GM19240 (cell line): ENCODE results near the gene CPNE4.

Experiments used
- DNase-seq: peaks from one replicate; pipeline ENCODE4 v3.0.0; 2011; ENCODE audit warnings: low spot score; ENCODE audit not compliant: insufficient read length

Gene CPNE4

DNA sequence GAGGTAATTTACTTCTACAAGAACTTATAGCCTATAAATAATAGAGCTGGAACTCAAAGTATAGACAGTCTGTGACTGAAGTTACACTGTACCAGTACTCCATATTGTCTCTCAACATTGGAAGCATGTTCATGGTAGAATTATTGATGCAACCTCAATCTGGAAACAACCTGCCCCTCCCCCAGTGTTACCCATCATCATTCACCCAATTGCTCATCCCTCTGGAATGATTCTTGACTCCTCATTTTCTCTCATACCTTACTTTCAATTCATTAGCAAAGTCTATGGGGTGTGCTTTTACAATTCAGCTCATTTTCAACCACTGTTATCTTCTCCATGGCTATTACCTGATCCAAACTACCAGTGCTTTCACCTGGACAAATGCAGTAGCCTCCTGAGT lies 151.7 kb downstream of the CPNE4 start:
- DNase-seq = no peak

DNA sequence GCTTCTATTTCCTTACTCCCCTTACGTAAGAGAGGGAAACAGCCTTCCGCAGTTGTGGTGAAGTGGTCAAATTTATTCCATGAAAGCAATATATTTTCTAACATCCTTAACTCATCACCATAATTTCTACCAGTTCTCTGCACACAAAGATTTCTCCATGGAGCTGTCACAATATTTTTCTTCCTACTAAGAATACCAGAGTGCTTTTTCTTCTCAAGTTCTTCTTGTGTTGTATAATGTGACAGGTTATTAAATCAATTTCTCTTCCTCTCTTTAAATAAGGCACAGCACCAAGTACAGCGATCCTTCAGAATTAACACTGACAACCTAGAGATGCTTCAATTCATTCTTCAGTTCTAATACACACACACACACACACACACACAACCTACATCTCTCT lies 153.0 kb downstream of the CPNE4 start:
- no peak for DNase-seq

DNA sequence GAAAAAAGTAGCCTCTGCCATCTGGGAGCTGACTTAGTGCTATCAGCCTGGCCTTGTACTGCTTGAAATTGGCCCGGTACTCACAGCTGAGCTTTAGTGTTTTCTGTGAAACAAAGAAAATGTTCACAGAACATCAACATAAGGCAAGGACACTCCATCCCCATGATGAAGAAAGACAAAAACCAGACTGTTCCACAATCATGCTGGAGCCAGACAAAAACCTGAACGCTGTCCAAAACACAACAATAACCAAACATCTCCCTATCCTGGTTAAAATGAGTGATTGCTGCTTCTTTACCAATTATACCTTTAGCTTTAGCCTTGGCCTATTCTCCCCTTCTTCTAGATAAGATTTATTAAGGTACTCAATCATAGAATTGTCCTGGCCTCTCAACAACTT lies 153.9 kb downstream of the CPNE4 start:
- DNase-seq = no peak

DNA sequence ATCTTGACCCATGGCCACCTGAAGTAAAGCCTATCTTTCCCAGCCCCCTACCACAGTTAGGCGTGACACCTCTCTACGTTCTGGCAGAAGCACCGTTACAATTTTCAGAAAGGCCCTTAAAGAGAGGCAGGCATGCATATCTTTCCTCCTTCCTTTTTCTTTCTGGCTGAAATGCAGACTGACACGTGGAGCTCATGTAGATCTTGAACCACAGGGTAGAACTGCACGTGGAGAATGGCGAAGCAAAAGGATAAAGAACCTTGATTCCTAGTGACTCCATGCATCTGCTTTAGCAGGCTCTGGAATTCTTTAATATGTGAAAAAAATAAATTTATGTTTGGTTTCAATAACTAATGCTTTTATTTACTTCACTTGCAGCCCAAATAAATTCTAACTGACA lies 166.6 kb downstream of the CPNE4 start:
- DNase-seq = no peak

DNA sequence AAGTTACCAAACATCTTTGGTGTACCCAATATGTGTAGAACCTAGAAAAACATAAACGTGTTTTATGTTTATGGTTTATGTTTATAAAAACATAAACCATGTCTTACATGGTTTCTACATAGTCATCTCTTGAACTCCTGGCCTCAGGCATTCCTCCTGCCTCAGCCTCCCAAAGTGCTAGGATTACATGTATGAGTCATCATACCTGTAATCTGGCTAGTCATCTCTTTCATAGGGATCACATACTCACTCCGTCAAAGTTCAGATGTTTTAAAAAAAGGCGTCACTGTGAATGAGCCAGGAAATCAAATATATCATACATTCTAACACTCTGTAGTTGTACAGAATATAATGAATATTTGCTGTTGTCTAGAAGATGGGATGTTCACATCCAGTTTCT lies 178.6 kb downstream of the CPNE4 start:
- no peak for DNase-seq

DNA sequence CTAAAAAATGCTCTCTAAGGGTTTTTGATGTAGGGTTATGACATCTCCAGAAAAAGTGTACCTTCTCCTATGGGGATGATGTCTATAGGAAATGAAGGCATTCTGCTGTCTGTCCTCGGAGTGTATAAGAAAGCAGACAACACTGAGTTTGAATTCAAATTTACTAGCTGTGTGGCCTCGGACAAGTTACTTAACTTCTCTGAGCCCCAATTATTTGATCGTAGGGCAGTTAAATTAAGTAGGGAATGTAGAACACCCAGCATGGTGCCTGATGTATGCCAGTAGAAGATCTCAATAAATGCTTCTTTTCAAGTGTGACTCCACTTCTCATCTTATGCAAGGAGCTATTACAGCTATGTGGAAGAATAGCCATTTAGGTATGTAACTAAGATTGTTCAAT lies 184.6 kb downstream of the CPNE4 start:
- no peak for DNase-seq

DNA sequence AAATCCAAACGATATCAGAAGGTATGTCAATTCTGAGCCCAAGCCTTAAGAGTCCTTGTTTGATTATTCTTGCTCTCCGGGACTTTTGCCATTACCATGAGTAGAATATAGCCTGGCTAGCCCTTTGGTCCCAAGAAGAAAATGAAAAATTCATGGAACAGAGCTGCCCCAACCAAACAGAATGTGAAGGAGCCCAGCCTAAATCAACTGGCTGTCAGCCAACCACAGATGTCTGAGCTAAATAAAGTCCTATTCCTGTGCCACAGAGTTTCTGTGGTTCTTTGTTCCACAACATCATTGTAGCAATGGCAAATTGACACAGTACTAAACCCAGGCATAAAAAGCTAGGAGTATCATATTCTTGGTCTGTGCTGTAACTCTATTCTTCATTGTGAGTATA lies 185.2 kb downstream of the CPNE4 start:
- no peak for DNase-seq

DNA sequence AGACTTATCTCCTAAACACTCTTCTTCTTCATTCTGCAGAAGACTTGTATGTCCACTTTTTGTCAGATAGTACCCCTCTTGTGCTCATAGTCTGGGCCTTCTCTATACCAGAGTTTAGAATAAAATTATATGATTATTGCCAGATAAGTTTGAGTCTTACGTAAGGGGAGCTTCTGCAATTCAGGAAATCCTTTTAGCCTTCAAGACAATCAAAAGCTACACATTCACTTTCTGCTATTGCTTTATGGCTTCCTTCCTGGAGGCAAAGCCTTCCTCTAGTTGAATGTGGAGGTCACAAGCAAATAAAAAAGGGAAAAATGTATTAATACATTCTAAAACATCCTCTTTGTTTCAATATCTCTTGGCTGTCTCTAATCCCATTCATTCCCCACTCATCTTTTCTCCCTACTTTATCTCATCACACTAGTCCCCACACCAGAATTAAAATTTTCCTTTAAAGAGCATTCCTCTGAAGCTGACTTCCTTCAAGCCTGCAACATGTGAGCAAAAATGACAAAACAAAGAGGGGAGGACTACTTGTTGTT lies 186.8 kb downstream of the CPNE4 start:
- no peak for DNase-seq

DNA sequence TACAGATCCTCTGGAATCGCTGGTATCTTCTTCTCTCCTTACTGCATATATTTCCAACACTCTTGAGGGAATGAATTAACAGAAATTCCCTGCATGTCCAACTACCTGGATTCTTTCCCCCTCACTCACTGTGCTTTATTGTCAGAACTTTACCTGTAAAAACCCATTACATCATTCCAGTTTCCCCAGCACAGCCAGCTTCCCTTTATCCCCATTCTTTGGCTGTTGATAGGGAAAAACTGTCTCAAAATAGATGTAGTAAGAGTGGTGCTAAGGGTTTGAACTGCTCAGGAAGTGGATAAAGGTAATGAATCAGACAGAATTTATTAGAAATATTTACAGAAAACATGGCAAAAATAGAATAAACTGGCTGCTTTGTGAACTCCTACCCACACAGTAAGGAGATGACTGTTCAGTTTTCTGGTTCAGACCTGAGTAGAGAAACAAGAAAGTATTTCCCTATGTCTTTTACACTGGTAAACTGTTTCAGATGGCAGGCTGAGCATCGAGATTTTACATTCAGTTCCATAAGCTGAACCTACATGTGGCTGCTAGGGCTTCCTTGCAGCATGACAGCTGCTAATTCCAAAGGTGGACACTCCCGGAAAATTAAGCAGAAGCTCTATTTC lies 188.4 kb downstream of the CPNE4 start:
- no peak for DNase-seq

DNA sequence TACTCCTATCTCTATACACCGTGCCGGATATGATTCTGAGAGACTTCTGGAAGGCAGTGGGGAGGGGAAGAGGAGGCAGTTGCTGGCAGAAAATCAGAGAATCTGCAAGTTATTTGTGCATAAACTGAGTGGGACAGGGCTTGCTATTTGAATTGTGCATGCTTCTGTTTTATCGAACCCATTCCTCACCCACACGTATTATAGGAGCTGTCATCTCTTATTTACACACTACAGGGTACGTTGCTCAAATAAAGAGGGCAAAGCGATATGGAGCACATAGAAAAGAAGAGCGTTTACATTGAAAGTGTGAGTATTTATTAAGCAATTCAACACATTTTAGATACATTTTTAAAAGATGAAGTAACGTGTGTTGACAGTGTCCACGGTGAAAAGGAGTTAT lies 191.6 kb downstream of the CPNE4 start:
- DNase-seq = no peak

DNA sequence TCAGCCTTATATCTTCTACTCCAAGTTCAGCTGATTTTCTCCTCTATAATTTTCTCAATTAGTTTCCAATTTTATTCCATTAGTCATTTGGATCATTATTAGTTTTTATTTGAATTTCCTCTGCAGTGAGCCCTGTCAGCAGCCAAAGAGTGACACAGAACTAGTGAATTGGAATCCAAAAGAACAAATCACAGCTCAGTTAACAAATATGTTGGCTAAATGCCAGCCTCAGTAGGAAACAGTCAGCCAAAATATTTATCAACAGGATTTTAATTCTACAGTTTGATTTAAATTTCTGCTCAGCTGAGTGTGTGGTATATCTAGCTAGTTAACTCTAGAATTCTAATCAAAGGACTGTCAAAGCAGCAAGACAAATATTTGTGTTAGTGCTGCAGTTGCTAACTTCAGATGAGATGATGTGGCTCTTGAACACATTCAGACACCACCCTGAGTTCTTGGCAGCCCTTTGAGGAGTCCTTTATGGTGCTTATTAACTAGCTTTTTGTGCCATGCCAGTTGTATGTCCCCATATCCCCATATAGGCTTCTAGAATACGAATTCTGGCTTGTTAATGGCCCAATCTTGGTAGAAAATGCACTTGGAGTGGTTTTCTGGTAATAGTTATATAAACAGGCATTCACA lies 194.5 kb downstream of the CPNE4 start:
- no peak for DNase-seq

DNA sequence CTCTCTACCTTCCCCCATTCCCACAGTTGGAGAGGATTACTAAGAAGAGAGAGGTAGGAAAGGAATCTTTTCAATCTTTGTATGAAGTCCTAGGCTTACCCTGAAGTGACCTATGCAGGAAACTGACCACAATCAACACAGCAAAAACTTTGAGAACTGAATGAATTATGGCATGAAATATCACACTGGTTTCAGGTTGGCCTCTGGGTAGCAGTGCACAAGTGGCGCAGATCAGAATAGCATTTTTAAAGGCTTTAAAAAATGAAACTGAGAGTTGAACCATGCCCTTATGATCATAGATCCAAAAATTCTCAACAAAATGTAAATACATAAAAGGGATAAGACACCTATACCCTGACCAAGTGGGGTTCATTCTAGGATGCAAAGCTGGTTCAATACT lies 198.9 kb downstream of the CPNE4 start:
- DNase-seq = no peak

DNA sequence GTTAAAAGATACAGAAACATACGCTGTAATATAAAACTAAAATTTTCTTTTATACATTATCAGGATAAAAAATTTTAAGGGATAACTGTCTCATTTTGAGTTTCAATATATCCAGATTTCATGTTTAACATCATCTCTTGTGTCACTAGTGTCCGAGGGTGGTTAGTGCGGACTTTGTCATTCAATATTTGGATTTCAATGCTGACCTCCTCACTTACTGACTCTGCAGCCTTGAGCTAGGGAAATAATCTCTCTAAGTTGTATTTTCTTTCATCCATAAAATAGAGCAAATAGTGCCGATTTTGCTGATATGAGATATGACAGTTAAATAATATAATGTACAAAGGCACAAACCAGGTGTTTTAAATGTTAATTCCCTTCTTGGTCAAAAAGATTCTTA lies 203.2 kb downstream of the CPNE4 start:
- no peak for DNase-seq

DNA sequence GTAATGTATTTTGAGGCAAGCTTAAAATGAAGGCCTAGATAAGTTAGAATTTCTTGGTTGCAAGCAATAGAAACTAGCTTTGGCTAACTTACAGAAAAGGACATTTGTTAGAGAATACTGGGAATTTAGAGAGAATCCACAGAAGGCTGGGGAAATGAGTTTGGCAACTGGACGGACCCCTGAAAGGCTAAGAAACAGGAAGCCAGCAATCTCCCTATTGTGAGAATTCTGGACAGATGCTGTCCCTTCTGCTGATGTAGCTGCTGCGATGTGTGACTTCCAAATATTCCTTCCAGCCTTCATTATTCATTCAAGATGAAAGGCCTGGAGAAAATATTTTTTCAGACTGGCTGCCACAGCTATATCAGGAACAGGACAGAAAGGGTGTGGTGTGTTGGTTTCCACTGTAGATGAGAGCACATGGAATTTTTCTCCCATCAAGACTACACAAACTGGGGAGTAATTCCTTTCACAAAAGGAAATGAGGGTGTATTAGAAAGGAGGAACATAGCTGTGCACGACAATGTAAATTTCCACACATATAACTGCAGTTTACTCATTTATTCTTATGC lies 213.5 kb downstream of the CPNE4 start:
- DNase-seq = no peak

DNA sequence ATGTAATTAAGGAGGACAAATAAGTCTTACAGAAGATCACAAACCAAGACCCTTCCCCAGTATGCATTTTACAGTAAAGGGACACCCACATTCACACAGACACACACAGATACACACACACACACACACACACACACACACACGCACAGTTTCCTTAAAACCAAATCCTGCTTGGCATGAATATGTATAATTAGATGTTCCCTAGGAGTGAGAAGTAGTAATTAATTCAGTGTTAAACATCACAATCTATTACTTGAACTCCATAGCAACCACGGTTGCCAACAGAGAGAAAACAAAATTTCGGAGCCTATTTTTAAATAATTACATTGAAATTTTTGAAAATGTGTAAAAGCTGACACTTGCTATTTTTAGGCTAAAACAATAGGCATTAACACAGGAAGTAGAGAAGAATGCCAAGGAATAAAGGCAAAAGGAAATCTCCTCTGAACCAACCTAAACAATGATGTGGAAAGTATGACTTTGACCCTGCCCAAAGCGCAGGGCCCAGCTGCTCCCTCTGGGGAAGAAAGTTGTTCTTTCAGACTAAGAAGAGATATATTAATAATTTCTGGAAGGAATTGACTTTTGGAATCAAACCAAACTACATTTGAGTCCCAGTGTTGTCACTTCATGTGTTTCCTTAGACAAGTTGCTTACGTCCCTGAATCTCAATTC lies 215.3 kb downstream of the CPNE4 start:
- no peak for DNase-seq

DNA sequence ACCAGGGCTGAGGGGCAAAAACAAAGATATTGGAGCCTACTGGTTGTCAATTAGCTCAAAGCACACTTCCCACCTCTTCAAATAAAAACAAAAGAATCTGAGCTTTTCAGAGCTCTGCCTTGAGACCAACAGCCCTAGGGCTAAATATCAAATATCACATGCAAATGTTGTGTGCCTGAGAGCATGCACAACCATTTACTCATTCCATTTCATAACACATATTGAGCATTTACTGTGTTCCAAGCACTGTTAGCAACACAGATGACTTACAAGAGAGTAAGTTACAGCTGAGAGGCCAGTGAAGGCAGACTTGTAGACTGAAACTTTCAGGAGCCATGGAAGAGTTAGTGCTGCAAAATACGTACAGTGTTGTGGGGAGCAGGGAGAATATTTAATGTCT lies 222.4 kb downstream of the CPNE4 start:
- no peak for DNase-seq

DNA sequence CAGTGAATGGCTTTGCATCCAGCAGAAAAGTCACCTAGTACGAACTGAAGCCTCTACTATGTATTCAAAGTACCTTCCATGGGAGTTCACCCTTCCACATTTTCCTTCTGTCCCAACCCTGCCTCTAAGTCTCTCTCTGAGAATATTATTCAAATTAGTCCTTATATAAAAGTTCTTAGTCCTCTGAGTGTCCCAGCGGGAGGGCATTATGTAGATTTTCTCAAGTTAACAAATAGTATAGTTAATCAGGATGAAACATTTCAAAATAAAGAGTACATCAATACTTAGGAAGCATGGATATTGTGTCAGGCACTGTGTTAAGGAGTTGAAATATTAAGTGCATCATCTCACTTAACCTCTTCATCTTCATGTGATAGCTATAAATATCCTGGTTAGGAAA lies 223.3 kb downstream of the CPNE4 start:
- DNase-seq = no peak

DNA sequence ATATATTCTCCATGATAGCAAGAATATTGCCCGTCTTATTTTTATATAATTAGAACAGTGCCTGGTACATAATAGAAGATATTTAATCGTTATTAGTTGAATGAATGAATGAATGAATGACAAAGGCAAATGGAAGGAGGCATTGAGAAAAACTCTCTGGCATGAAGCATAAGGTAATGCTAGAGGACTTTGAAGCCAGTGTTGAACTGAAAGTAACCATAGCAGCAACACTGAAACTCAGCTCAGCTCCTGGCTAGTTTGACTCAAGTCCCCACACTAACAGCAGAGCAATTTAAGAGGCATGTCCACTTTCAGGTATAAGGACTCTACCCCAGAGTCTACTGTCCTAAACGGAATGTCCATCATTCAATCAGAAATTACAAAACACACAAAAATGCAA lies 227.0 kb downstream of the CPNE4 start:
- no peak for DNase-seq

DNA sequence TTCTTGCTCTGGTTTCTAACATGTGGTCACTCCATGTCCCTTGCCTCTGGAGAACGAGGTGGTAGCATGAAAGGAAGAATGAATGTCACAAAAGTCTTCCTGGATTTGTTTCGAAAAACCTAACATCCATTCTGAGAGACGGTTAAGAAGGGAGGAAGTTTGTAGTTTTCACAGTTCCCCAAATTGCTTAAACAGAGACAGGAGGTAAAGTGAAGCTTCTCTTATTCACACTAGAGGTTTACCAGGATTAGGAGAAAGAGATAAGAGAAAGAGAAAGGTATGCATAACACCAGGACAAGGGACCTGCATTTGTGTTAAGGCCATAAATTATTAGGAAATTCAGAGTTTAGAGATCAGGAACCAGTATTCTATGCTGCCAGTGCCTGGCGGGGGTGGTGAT lies 228.1 kb downstream of the CPNE4 start:
- DNase-seq = no peak

DNA sequence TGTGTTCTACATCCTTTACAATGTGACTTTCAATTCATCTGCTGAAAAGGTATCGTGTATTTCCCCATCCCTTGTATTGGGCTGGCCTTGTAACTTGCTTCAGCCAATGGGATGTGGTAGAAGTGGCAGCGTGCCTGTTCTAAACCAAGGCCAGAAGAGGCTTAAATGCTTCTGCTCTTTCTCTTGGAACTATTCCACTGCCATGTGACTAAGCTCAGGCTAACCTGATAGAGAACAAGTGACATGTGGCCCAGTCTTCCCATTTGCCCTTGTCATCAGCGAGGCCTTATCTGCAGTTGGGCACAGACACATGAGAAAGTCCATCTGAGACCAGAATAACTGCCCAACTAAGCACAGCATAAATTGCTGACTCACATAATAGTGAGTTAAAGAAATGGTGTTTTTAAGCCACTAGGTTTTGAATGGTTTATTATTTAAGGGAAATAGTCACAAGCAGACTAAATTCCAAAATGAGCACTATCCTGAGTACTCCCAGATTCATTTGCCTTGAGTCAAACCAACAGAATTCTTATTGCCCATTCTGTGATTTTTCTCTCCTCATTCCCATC lies 230.2 kb downstream of the CPNE4 start:
- DNase-seq = no peak

DNA sequence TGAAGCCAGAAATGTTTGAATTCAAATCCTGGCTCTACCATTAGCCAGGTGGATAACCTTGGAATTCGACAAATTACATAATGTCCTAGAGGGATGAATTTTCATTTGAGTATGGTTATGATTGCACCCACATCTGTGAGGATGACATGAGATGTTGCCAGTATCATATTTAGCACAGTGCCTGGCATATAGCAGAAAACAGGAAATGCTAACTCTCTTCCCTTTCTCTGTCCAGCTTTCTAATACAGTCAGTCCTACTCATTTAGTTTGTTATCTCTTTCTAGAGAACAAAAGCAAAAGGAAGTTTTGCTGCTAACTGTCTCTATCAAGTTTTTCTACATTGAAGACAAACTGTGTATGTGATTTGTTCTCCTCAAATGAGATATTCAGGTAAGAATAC lies 231.7 kb downstream of the CPNE4 start:
- no peak for DNase-seq

DNA sequence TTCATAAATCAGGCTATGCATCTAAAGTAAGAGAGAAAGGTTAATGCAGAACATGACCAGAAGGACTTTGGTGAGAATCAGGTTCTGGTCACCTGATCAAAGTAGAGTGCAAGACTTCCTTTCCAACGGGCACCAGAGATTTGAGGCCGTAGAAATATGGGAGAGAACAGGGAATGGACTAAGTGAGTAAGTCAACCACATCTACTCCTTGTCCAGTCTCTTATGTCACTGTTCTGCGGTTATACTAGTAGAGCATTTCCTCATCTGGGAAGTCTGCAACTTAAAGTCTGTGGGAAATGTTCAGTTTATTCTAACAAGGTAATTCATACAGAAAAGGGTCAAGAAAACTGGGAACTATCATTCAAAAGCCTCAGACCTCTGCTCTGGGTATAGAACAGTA lies 232.8 kb downstream of the CPNE4 start:
- DNase-seq = no peak
